Stimulated activated CD8-positive, alpha-beta memory T cell treated with anti-CD3 and anti-CD28 coated beads, Interleukin-4, amount 100 ng/mL, for 24 hours (primary cell): ENCODE measurements around the gene KRT2.

Experiments used
- DNase-seq: peaks from one replicate; pipeline ENCODE4 v3.0.0-alpha.2; 2020; ENCODE audit warnings: low read depth

The KRT2 gene

GRCh38 chr12:52651726-52652261, at the start of gene KRT2:
Gene KRT2, minus strand, starts transcription at chr12:52652211. Its CDS starts 69 bp downstream, at chr12:52652142.
- DNase-seq, result no peak

GRCh38 chr12:52701281-52701680, 49.3 kb upstream of the KRT2 start:
- DNase-seq, result no peak

DNA sequence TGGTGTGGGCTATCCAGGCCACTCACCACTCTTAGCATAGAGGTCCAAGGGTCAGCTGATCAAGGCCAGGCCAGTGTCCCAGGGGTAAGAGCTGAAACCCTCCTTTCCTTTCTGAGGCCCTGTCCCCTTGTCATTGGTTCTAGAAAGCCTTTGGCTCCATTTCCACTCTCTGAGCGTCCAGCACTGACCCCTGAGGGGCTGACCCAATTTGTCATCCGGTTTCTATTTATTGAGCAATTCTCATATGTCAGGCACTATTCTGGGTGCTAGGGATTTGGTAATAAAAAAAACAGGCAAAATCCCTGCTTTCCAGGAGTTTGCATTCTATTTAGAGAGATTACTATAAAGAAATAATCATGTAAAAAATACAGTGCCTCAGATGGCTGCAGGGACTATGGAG, 47.9 kb upstream of the KRT2 start:
- DNase-seq, result no peak

DNA sequence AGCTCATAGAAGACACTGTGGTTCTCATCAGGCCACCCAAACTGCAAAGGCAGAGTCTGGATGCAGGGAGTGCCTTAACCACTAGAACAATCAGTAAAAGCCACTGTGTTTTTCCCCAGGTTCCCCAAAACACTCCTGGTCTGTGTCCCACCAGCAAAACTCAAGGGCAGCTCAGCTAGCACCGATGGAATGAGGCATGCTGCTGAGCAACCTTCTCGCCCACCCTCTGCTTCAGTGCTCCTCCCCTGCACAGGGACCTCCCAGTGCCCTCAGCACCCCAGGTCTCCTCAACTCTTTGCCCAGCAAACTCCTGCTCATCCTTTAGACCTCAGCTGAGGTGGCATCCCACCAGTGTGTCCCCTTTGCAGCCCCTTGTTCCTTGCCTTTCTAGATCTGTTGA, 47.4 kb upstream of the KRT2 start:
- DNase-seq, result no peak

DNA sequence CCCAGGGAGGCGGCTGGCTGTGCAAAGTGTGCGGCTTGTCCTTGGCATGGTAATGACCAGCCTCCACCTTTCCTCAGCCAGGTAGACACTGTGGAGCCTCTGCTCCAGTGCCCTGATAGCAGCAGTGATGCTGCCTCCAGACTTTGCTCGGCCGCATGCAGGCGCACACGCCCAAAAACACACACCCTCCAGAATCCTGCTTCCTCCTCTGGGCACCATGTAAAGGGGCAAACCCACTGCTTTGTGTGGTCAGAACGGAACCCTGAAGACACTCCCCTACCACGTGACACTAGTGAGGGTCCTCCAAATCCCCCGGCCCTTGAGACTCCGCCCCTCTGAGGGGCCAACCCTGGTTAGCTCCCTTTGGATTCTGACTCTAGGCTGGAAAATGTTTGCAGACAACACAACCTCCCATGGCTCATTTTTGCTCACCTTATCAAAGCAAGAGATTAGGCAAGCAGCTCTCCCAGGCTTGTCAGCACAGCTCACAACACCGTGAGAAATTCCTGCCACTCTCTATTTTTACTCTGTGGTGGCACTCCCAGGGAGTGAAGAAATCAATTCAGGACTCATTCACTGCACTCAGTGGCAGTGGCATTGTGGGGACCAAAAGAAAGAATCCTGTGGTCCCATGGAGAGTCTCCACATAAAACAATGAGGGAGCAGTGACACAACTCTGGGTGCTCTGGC, 46.8 kb upstream of the KRT2 start:
- DNase-seq, result no peak

- no peak for DNase-seq
These were observed 45.1 kb upstream of the KRT2 start for GRCh38 chr12:52697058-52697582.

DNA sequence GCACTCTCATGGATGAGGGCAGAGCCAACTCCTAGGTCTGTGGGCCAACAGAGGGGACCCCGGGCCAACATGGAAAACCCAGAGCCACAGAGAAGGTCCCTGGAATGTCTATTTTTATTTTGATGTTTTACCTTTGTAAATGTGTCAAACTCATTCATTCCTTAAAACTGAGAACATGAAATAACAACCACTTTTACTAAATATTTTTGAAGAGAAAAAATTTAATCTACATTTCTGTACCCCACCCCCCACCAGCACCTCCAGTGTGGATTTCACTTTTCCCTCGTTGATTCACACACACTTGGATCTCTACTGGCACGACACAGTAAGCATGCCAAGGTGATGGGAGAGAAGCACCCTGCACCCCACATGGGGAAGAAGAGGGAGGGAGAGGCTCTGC, 44.6 kb upstream of the KRT2 start:
- no peak for DNase-seq

- no peak for DNase-seq
These were observed 43.0 kb upstream of the KRT2 start for GRCh38 chr12:52695039-52695438.

DNA sequence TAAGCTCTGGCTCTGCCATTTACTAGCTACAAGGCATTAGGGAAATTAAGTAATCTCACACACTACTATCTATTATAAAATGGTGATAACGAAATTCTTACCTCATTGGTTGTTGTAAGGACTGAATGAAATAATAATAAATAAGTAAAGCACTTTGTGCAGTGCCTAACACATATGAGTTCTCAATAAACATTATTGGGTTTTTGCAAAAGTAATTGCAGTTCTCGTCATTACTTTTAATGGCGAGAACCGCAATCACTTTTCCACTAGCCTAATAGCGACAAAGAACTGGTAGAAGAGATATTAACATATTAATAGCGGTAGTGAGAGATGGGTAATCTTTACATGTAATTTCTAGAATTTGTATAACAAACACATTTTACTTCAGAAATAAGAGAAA, 42.1 kb upstream of the KRT2 start:
- DNase-seq, result no peak

- no peak for DNase-seq
These were observed 41.2 kb upstream of the KRT2 start for GRCh38 chr12:52693261-52693660.

GRCh38 chr12:52692254-52692653, 40.2 kb upstream of the KRT2 start:
- DNase-seq, result no peak

- no peak for DNase-seq
These were observed 39.8 kb upstream of the KRT2 start for GRCh38 chr12:52691841-52692150.

DNA sequence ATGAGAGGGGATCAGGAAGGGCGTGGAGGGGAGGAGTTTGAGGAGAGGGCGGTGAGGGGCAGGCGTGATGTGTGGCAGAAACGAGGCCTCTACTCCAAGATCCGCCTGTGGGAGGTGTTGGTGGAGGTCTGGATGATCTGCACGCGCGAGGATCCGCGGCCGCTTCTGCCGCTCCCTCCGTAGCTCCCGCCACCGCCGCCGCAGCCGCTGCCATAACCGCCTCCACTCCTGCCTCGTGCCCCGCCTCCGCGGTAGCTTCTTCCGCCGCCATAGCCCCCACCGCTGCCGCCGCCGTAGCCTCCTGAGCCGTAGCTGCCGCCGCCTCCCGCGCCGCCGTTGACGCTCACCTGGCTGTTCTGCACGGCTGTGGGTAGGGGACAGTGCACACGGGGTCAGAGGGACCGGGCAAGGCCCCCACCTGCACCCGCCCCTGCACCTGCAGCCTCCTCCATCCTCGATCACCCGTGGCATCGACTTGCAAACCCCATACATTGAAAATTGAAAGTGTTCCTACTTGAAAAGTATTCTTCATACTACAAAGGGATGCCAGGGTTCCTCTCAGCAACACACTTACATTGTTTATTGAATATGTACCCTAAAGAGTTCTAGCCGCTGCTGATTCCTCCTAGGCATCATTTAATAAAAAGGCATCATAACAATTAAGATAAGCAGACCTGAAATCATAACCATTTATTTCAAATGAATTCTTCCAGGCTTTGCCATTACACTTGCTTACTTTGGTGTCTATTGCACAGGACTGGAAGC, 39.2 kb upstream of the KRT2 start:
- peak; percentile 22 for DNase-seq

GRCh38 chr12:52690351-52691075, 38.5 kb upstream of the KRT2 start:
- no peak for DNase-seq

DNA sequence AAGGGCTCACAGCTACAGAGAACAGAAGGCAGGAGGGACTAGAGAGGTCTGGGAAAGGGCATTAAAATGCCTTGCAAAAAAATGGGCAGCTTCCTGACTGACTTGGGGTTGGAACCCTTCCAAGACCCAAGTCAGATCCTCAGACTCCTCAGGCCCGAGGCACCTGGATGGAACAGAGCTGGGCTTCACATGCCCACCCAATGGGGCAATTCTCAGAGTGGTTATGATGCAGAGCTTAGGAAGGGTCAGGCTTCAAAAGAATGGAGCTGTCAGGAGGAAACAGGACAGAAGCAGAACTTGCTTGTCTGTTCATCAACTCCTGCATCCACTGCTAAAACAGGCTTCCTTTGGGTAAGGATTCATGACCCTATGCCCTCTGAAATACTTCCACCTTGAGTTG, 37.9 kb upstream of the KRT2 start:
- DNase-seq, result no peak

DNA sequence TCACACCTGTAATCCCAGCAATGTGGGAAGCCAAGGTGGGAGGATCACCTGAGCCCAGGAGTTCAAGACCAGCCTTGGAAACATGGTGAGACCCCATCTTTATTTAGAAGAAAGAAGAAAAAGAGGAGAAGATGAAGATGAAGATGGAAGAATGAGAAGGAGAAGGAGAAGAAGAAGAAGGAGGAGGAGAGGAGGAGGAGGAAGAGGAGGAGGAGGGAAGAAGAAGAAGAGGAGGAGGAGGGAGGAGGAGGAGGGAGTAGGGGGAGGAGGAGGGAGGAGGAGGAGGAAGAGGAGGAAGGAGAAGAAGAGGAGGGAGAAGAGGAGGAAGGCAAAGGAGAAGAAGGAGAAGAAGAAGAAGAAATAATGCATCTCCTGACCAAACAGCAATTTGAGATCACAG, 37.2 kb upstream of the KRT2 start:
- DNase-seq, result no peak

DNA sequence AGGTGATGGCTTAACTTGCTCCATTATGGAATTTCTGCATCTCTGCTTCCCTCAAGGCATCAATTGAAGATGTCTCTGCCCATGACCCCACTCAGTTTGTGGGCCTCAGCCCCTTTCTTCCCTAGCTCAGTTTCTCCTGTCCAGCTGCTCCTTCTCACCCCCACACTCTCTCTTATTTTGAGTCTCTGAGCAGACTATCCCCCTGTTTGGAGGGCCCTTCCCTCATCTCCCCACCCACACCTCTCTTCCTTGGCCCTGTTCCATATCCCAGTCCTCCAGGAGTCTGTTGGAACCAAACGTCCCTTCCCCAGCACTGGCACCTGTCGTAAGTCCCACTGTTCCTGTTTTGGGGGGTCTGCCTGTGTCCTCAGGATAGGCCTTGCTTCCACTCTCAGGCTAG, 36.5 kb upstream of the KRT2 start:
- DNase-seq, result no peak

GRCh38 chr12:52687497-52688385, 35.7 kb upstream of the KRT2 start:
- DNase-seq, result no peak

GRCh38 chr12:52686756-52687487, 34.9 kb upstream of the KRT2 start:
- DNase-seq, result no peak

- DNase-seq, result no peak
These were observed 34.1 kb upstream of the KRT2 start for GRCh38 chr12:52686063-52686462.

DNA sequence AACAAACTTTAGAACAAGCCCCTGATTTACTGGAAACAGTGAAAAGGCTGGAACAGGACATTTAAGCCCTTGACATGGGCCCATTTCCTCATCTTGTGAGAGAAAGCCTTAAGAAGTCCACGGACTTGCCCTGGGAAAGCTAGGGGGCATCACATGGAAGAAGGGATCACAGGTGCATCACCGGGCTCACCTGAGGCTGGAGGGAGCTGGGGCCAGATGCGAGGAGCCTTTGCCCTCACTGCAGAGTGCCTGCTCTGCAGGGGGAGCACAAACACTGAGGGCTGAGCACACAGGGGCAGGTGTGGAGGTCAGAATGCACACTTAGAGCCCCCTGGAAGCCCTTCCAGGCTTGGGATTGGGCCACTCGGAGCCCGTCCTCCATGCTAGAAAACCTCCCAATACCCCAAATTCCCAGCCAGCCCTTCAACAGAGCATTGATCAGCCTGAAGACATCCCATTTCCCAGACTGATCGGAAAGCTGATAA, 33.4 kb upstream of the KRT2 start:
- no peak for DNase-seq
